Adrenal gland (tissue), 12 donors: ENCODE measurements around the gene ACVR1. TPM values are rescaled to one million over a fixed set of nuclear protein-coding genes. Genes with fewer than 3 reads are reported as not detected.

Experiments
- DNase-seq, 7 donors: peaks; one replicate each; pipeline ENCODE4 v3.0.0-alpha.2; 2019 to 2020
- H3K27ac ChIP-seq, 5 donors: fragments of 200-600 bp; sonication (generic) in 4 of 5; 1 replicate in 3 of 5; 2 replicates in 2 of 5; pipeline versions ENCODE4 v1.5.1 to v1.8.0; 2016 to 2020; ENCODE audit warnings: mild to moderate bottlenecking in 1 of 5
- H3K27me3 ChIP-seq: fragments of 200-600 bp; 2 replicates; pipeline ENCODE4 v1.8.0; 2021
- H3K36me3 ChIP-seq, 2 donors: fragments of 200-600 bp; replicated peaks in 1 of 2; 1 replicate in 1 of 2; 2 replicates in 1 of 2; pipeline versions ENCODE4 v1.5.1 to v1.8.0; 2018 to 2022
- H3K4me1 ChIP-seq, 2 donors: fragments of 200-600 bp; replicated peaks in 1 of 2; 1 replicate in 1 of 2; 2 replicates in 1 of 2; pipeline versions ENCODE4 v1.5.1 to v1.8.0; 2018 to 2021
- H3K4me3 ChIP-seq, 4 donors: fragments of 200-600 bp; sonication (generic) in 3 of 4; one replicate each; pipeline ENCODE4 v1.5.1; 2016 to 2018
- H3K9me3 ChIP-seq, 3 donors: fragments of 200-600 bp; sonication (generic) in 1 of 3; replicated peaks in 1 of 3; 1 replicate in 2 of 3; 2 replicates in 1 of 3; pipeline versions ENCODE4 v1.5.1 to v1.8.0; 2016 to 2021
- CTCF ChIP-seq, 6 experiments: fragments of 450-650 bp in 4 of 6; fragments of 200-600 bp in 2 of 6; sonication (generic) in 1 of 6; IDR thresholded peaks; 1 replicate in 5 of 6; 2 replicates in 1 of 6; pipeline versions ENCODE4 v1.5.1 to v1.8.0; 2016 to 2021; ENCODE audit warnings: antibody characterized with exemption in 6 of 6, mild to moderate bottlenecking in 2 of 6, moderate library complexity in 1 of 6
- POLR2A ChIP-seq, 2 donors: fragments of 450-650 bp; IDR thresholded peaks; one replicate each; pipeline ENCODE4 v1.6.1; 2017; ENCODE audit warnings: antibody characterized with exemption in 2 of 2, mild to moderate bottlenecking in 2 of 2, moderate library complexity in 1 of 2
- WGBS, 4 donors: extraction: QIAGEN DNeasy Blood & Tissue Kit in 2 of 4; methylation state at CpG; one replicate each; pipeline versions ENCODE4 v1.1.5 to v1.1.7; 2013 to 2017; 5-methylcytosine and 5-hydroxymethylcytosine counted together
- intact Hi-C, 2 donors: fragments of 100-400 bp; cut with DNase I; formaldehyde crosslinking; loops; one replicate each; pipeline versions ENCODE4 v1.14.1 to v1.15.0; 2022 to 2023
- polyA plus RNA-seq, 3 donors: library from polyadenylated mRNA; stranded (reverse); fragments of 200-250 nt in 2 of 3; fragments of 350-450 nt in 1 of 3; fragmentation: Illumina TruSeq in 1 of 3; extraction: RNeasy Lipid Tissue Mini Kit (QIAGEN cat#74804) in 1 of 3; gene quantifications; one replicate each; pipeline ENCODE4 v1.2.3, GENCODE V29; 2013 to 2014
- total RNA-seq, 9 donors: library from RNA; depleted of rRNA in 4 of 9; stranded (reverse); fragments of >200 nt in 4 of 9; fragments of 120-200 nt in 1 of 9; fragmentation: NEBNext Ultra II Directional in 1 of 9; extraction: Animal tissue kit (Norgen Biotek cat#: 25700) in 1 of 9; gene quantifications; one replicate each; pipeline versions ENCODE4 v1.1.0 to v1.2.4, GENCODE V29; 2013 to 2023
- donor health status: healthy with polysubstance abuse.
- donor health status: Bipolar disorder and iron deficiency.
- donor health status: DM: yes; HTN: yes; CAD: no.
- donor health status: DM: no; HTN: no; CAD: no.
- donor health status: DM: no; HTN: no; CAD: no.
- donor health status: DM: yes; HTN: yes; CAD: no.

Gene ACVR1
- total and polyA plus RNA-seq, 12 donors, result 4.6 to 25.0 (median 16.0) TPM

- H3K4me3 ChIP-seq, result no peak overlapping the region
- no peak for DNase-seq
- no peak overlapping the region for H3K27ac ChIP-seq
- WGBS, 4 donors, result 93 to 98% (median 97%) methylated on average over 6 of the region's 6 CpGs
- no peaks in the 10 kb centered on the region for H3K9me3 ChIP-seq
- TF ChIP-seq CTCF (IDR thresholded peaks at IDR 0.05), result no peak
- no peak for TF ChIP-seq POLR2A (IDR thresholded peaks at IDR 0.05)
- H3K36me3 ChIP-seq, result no peaks in the 10 kb centered on the region
- H3K27me3 ChIP-seq, result no peaks in the 10 kb centered on the region
- no peaks in the 10 kb centered on the region for H3K4me1 ChIP-seq
- intact Hi-C loops, result no loop called here
These were observed 131.5 kb downstream of the ACVR1 start for GRCh38 chr2:157744571-157745076.

GRCh38 chr2:157743051-157743450 is 133.1 kb downstream of the ACVR1 start:
- no peaks in the 10 kb centered on the region for H3K27me3 ChIP-seq
- no peak for TF ChIP-seq CTCF (IDR thresholded peaks at IDR 0.05)
- WGBS, 4 donors, result 90 to 97% (median 95%) methylated on average over 2 of the region's 2 CpGs
- DNase-seq, result no peak
- no peaks in the 10 kb centered on the region for H3K9me3 ChIP-seq
- no peak overlapping the region for H3K4me3 ChIP-seq
- intact Hi-C loops, result no loop called here
- no peaks in the 10 kb centered on the region for H3K36me3 ChIP-seq
- no peaks in the 10 kb centered on the region for H3K4me1 ChIP-seq
- no peak overlapping the region for H3K27ac ChIP-seq

- Histone ChIP-seq H3K27ac (no peak overlapping the region), H3K27me3 (no peaks in the 10 kb centered on the region), H3K4me1 (no peaks in the 10 kb centered on the region), H3K9me3 (no peaks in the 10 kb centered on the region), H3K36me3 (peaks cover 0 to 5% of the 10 kb centered on the region in 2 donors), H3K4me3 (no peak overlapping the region)
- TF ChIP-seq POLR2A (IDR thresholded peaks at IDR 0.05) (no peak), CTCF (IDR thresholded peaks at IDR 0.05) (no peak)
- no peak for DNase-seq
- WGBS, 4 donors, result 95 to 96% (median 96%) methylated on average over 14 of the region's 14 CpGs
- intact Hi-C loops, result no loop called here
These were observed 134.2 kb downstream of the ACVR1 start for GRCh38 chr2:157741819-157742484.

GRCh38 chr2:157737656-157738055 is 138.5 kb downstream of the ACVR1 start:
- H3K27me3 ChIP-seq, result no peaks in the 10 kb centered on the region
- no peaks in the 10 kb centered on the region for H3K4me1 ChIP-seq
- no peak overlapping the region for H3K27ac ChIP-seq
- H3K9me3 ChIP-seq, result no peaks in the 10 kb centered on the region
- TF ChIP-seq CTCF (IDR thresholded peaks at IDR 0.05), result no peak
- no peak overlapping the region for H3K4me3 ChIP-seq
- 84 to 93% (median 90%) methylated on average over 2 of the region's 2 CpGs for WGBS, 4 donors
- no peak for DNase-seq
- peaks cover 0 to 11% of the 10 kb centered on the region in 2 donors for H3K36me3 ChIP-seq
- intact Hi-C loops, result no loop called here
